ENCODE data around the gene GNPDA2. TPM values are rescaled to one million over a fixed set of nuclear protein-coding genes. Genes with fewer than 3 reads are reported as not detected.

Gene GNPDA2
- total and polyA plus RNA-seq, 7 experiments from 2014 or later = 6.8 to 21.1 (median 14.7) TPM

- DNase-seq = no peak
- Mint-ChIP-seq H3K4me1 (peaks cover 0 to 1% (median 0%) of the 10 kb centered on the region in 7 donors), H3K4me3 (no peak overlapping the region), H3K27me3 (peaks cover 0 to 16% (median 9%) of the 10 kb centered on the region in 5 donors), H3K27ac (no peak overlapping the region), H3K9me3 (no peaks in the 10 kb centered on the region), H3K36me3 (no peaks in the 10 kb centered on the region)
- H3K4me3 ChIP-seq (ENCODE audit: low read length) = no peak overlapping the region
- no peaks in the 10 kb centered on the region for H3K36me3 ChIP-seq (ENCODE audit: control insufficient read depth in 2 of 3, insufficient read depth in 3 of 3, low read length in 3 of 3)
- H3K27ac ChIP-seq (ENCODE audit: low read depth, low read length) = no peak overlapping the region
- no peaks in the 10 kb centered on the region for H3K9me3 ChIP-seq (ENCODE audit: control insufficient read depth in 2 of 3, low read length in 3 of 3)
- intact Hi-C loops (cut with micrococcal nuclease) = no loop called here
- CTCF ChIA-PET = no interaction called here
- ATAC-seq = no peak
- POLR2A ChIA-PET = no interaction called here
- no peaks in the 10 kb centered on the region for H3K27me3 ChIP-seq (ENCODE audit: control insufficient read depth in 2 of 2, insufficient read depth in 2 of 2, low read length in 2 of 2)
- H3K4me1 ChIP-seq (ENCODE audit: control insufficient read depth in 2 of 2, insufficient read depth in 2 of 2, low read length in 2 of 2) = no peaks in the 10 kb centered on the region
Measured at GRCh38 chr4:44663539-44664263, 62.7 kb downstream of the GNPDA2 start.

- H3K9me3 ChIP-seq (ENCODE audit: control insufficient read depth in 2 of 3, low read length in 3 of 3) = no peaks in the 10 kb centered on the region
- no peaks in the 10 kb centered on the region for H3K27me3 ChIP-seq (ENCODE audit: control insufficient read depth in 2 of 2, insufficient read depth in 2 of 2, low read length in 2 of 2)
- ChIA-PET POLR2A (no interaction called here), CTCF (no interaction called here)
- H3K27ac ChIP-seq (ENCODE audit: low read depth, low read length) = no peak overlapping the region
- Mint-ChIP-seq H3K27me3 (peaks cover 0 to 17% (median 10%) of the 10 kb centered on the region in 5 donors), H3K36me3 (peaks cover 0 to 3% (median 0%) of the 10 kb centered on the region in 5 donors), H3K4me1 (peaks cover 0 to 1% (median 0%) of the 10 kb centered on the region in 7 donors), H3K9me3 (no peaks in the 10 kb centered on the region), H3K27ac (no peak overlapping the region), H3K4me3 (no peak overlapping the region)
- intact Hi-C loops (cut with micrococcal nuclease) = no loop called here
- H3K4me1 ChIP-seq (ENCODE audit: control insufficient read depth in 2 of 2, insufficient read depth in 2 of 2, low read length in 2 of 2) = no peaks in the 10 kb centered on the region
- no peak overlapping the region for H3K4me3 ChIP-seq (ENCODE audit: low read length)
- ATAC-seq (peak; percentile 46), DNase-seq (no peak)
- H3K36me3 ChIP-seq (ENCODE audit: control insufficient read depth in 2 of 3, insufficient read depth in 3 of 3, low read length in 3 of 3) = no peaks in the 10 kb centered on the region
Measured at GRCh38 chr4:44662623-44663005, 63.7 kb downstream of the GNPDA2 start.

GRCh38 chr4:44661940-44662622, 64.3 kb downstream of the GNPDA2 start:
- H3K4me1 Mint-ChIP-seq = peaks cover 0 to 1% (median 0%) of the 10 kb centered on the region in 7 donors
- DNase-seq (no peak), ATAC-seq (no peak)
- no peak overlapping the region for H3K27ac ChIP-seq (ENCODE audit: low read depth, low read length)
- peaks cover 0 to 3% (median 0%) of the 10 kb centered on the region in 5 donors for H3K36me3 Mint-ChIP-seq
- no peak overlapping the region for H3K27ac Mint-ChIP-seq
- H3K27me3 ChIP-seq (ENCODE audit: control insufficient read depth in 2 of 2, insufficient read depth in 2 of 2, low read length in 2 of 2) = no peaks in the 10 kb centered on the region
- H3K4me1 ChIP-seq (ENCODE audit: control insufficient read depth in 2 of 2, insufficient read depth in 2 of 2, low read length in 2 of 2) = no peaks in the 10 kb centered on the region
- intact Hi-C loops (cut with micrococcal nuclease) = no loop called here
- H3K27me3 Mint-ChIP-seq = peaks cover 0 to 17% (median 10%) of the 10 kb centered on the region in 5 donors
- H3K9me3 ChIP-seq (ENCODE audit: control insufficient read depth in 2 of 3, low read length in 3 of 3) = no peaks in the 10 kb centered on the region
- H3K36me3 ChIP-seq (ENCODE audit: control insufficient read depth in 2 of 3, insufficient read depth in 3 of 3, low read length in 3 of 3) = no peaks in the 10 kb centered on the region
- no peak overlapping the region for H3K4me3 ChIP-seq (ENCODE audit: low read length)
- H3K9me3 Mint-ChIP-seq = no peaks in the 10 kb centered on the region
- ChIA-PET CTCF (no interaction called here), POLR2A (no interaction called here)
- H3K4me3 Mint-ChIP-seq = no peak overlapping the region

GRCh38 chr4:44660396-44660795, 66.0 kb downstream of the GNPDA2 start:
- H3K4me1 Mint-ChIP-seq = peaks cover 0 to 1% (median 0%) of the 10 kb centered on the region in 7 donors
- Histone ChIP-seq H3K4me1 (ENCODE audit: control insufficient read depth in 2 of 2, insufficient read depth in 2 of 2, low read length in 2 of 2) (no peaks in the 10 kb centered on the region), H3K27ac (ENCODE audit: low read depth, low read length) (no peak overlapping the region), H3K27me3 (ENCODE audit: control insufficient read depth in 2 of 2, insufficient read depth in 2 of 2, low read length in 2 of 2) (no peaks in the 10 kb centered on the region), H3K36me3 (ENCODE audit: control insufficient read depth in 2 of 3, insufficient read depth in 3 of 3, low read length in 3 of 3) (no peaks in the 10 kb centered on the region), H3K4me3 (ENCODE audit: low read length) (no peak overlapping the region), H3K9me3 (ENCODE audit: control insufficient read depth in 2 of 3, low read length in 3 of 3) (no peaks in the 10 kb centered on the region)
- H3K27me3 Mint-ChIP-seq = peaks cover under 1 to 24% (median 10%) of the 10 kb centered on the region in 5 donors
- no peak for ATAC-seq
- no peak overlapping the region for H3K27ac Mint-ChIP-seq
- peaks cover 0 to 3% (median 0%) of the 10 kb centered on the region in 5 donors for H3K36me3 Mint-ChIP-seq
- H3K9me3 Mint-ChIP-seq = no peaks in the 10 kb centered on the region
- POLR2A ChIA-PET = no interaction called here
- no peak for DNase-seq
- intact Hi-C loops (cut with micrococcal nuclease) = no loop called here
- CTCF ChIA-PET = no interaction called here
- no peak overlapping the region for H3K4me3 Mint-ChIP-seq

- CTCF ChIA-PET = no interaction called here
Measured at GRCh38 chr4:44652002-44652401, 74.4 kb downstream of the GNPDA2 start.

More at GRCh38 chr4:44652002-44652401, 74.4 kb downstream of the GNPDA2 start:
- Mint-ChIP-seq H3K27me3 (peaks cover 12 to 28% (median 20%) of the 10 kb centered on the region in 5 donors), H3K4me1 (no peaks in the 10 kb centered on the region), H3K27ac (no peak overlapping the region), H3K4me3 (no peak overlapping the region), H3K36me3 (no peaks in the 10 kb centered on the region), H3K9me3 (no peaks in the 10 kb centered on the region)
- H3K27me3 ChIP-seq (ENCODE audit: control insufficient read depth in 2 of 2, insufficient read depth in 2 of 2, low read length in 2 of 2) = no peaks in the 10 kb centered on the region
- no peak overlapping the region for H3K27ac ChIP-seq (ENCODE audit: low read depth, low read length)
- POLR2A ChIA-PET = no interaction called here
- DNase-seq = no peak
- H3K4me3 ChIP-seq (ENCODE audit: low read length) = no peak overlapping the region
- no peaks in the 10 kb centered on the region for H3K4me1 ChIP-seq (ENCODE audit: control insufficient read depth in 2 of 2, insufficient read depth in 2 of 2, low read length in 2 of 2)
- no peak for ATAC-seq
- no peaks in the 10 kb centered on the region for H3K9me3 ChIP-seq (ENCODE audit: control insufficient read depth in 2 of 3, low read length in 3 of 3)
- intact Hi-C loops (cut with micrococcal nuclease) = no loop called here
- no peaks in the 10 kb centered on the region for H3K36me3 ChIP-seq (ENCODE audit: control insufficient read depth in 2 of 3, insufficient read depth in 3 of 3, low read length in 3 of 3)

Other genes starting within 250 kb of the GNPDA2 start
- not detected for gene YIPF7, start 74.9 kb downstream of the GNPDA2 start, total RNA-seq
- gene YIPF7, start 74.9 kb downstream of the GNPDA2 start, polyA plus RNA-seq = not detected
- gene GUF1, start 48.1 kb downstream of the GNPDA2 start, total RNA-seq = 10 to 100 TPM; 15.5 to 26.0 (median 25.0) TPM
- gene GUF1, start 48.1 kb downstream of the GNPDA2 start, polyA plus RNA-seq = 10 to 100 TPM; 11.0 to 11.3 TPM

Measured in naive thymus-derived CD4-positive, alpha-beta T cell (primary cell).